Measurements from ENCODE around the gene NDUFS7. TPM values are rescaled to one million over a fixed set of nuclear protein-coding genes. Genes with fewer than 3 reads are reported as not detected.

Gene NDUFS7
- total RNA-seq (2014; rRNA removed) = 99.3 and 139 TPM in 2 replicates
- 96.5 TPM for polyA plus RNA-seq (2012)

GRCh38 chr19:1383312-1384084, at the start of gene NDUFS7:
Gene NDUFS7 (plus strand): TSS chr19:1383907. CDS start chr19:1383927, 20 bp downstream.
- DNase-seq (ENCODE audit: low read depth) = peak; percentile 85

GRCh38 chr19:1336079-1336684, 47.5 kb upstream of the NDUFS7 start:
- no peak for DNase-seq (ENCODE audit: low read depth)

DNA sequence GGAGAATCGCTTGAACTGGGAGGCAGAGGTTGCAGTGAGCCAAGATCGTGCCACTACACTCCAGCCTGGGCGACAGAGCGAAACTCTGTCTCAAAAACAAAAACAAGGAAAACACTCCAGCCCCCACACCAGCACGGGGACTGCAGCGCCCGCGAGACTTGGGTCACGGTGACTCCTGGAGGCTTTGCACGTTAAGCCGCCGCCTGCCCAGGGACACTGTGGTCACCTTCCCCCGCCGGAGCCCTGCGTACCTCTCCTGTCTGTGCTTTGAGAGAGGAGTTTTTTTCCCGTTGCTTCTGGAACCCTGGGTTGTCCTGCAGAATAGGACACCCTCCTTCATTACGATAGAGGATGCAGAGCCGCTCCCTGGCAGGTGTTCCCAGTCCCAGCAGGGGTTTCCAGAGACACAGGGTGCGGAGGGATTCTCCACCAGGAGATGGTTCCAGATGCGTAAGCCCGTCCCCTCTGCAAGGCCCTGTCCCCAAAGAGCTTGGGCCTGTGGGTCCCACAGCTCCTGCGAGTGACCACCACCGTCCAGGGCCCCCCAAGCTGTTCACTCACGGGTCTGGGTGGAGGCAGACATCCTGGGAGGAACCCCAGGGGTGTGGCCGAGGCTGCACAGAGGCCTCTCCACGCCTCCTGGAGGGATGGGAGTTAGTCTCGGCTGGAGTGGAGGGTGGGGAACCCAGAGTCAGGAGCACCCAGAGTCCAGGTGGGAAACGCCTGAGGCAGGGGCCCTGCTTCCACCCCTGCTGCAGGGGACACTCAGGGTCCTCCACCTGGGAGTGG, 42.8 kb upstream of the NDUFS7 start:
- no peak for DNase-seq (ENCODE audit: low read depth)

DNA sequence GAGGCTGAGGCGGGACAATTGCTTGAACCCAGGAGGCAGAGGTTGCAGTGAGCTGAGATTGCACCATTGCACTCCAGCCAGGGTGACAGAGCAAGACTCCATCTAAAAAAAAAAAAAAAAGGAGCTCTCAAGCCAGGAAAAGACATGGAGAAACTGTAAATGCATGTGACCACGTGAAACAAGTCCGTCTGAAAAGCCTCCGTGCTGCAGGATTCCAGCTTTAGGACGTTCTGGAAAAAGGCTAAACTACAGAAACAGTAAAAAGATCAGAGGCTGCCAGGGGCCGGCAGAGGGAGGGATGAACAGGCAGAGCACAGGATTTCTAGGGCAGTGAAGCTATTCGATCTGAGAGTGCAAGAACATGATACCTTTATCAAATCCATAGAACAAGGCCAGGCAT, 40.7 kb upstream of the NDUFS7 start:
- no peak for DNase-seq (ENCODE audit: low read depth)

DNA sequence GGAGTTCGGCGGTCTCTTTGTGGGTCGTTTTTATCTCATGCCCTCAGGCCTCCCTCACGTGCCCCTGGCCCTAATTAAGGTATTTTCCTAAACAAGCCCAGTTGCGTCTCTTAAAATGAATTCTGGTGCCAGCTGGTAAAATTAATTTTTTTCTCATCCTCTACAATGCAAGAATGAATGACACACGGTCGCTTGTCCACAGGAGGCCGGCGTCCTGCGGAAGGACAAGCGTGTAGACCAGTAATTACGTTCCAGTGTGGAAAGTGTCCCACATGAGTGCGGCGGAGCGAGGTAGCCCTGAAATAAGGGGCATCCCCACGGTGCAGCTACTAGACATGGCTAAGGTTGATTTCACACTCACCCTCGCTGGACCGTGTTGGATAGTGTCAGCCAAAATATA, 34.5 kb upstream of the NDUFS7 start:
- DNase-seq (ENCODE audit: low read depth) = no peak

DNA sequence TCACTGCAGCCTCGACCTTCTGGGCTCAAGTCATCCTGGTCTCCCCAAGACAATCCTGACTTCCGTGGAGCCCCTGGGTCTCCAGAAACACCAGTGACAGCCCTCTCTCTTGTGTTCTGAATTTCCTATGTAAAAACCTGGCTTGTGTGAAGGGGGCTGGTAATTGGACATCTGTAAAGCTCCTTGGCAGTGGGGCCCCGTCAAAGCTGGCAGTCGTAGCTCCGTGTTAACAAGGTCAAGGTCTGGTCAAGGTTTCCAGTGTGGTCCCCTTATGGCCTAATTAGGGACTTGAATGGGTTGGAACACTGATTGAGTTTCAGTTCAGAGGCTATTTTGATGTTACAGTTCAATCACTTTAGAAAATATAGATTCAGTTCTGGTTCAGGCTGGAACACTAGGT, 32.8 kb upstream of the NDUFS7 start:
- DNase-seq (ENCODE audit: low read depth) = no peak

DNA sequence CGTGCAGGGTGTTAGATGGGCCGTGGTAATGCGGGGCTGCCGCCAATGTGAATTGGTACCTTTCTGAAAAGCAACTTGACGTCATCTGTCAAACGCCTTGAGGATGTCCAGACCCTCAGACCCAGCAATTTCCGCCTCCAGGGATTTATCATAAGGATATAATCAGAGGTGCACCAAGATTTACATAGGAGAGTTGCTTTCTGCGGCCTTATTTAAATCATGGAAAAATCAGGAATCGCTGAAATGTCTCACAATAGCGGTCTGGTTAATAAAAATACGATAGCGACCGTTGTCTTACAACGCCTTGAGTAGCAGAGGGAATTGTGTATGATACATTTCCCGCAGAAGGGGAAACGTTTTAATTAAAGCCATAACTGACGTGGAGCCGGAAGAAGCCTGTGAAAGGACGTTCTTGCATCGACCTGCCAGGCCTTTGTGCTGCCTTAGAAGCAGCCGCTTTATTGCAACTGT, 32.3 kb upstream of the NDUFS7 start:
- no peak for DNase-seq (ENCODE audit: low read depth)

GRCh38 chr19:1353144-1353543, 30.6 kb upstream of the NDUFS7 start:
- DNase-seq (ENCODE audit: low read depth) = no peak

- no peak for DNase-seq (ENCODE audit: low read depth)
These were observed 28.6 kb upstream of the NDUFS7 start for GRCh38 chr19:1354970-1355567.

GRCh38 chr19:1355568-1356507, 27.9 kb upstream of the NDUFS7 start:
- peak; percentile 62 for DNase-seq (ENCODE audit: low read depth)

DNA sequence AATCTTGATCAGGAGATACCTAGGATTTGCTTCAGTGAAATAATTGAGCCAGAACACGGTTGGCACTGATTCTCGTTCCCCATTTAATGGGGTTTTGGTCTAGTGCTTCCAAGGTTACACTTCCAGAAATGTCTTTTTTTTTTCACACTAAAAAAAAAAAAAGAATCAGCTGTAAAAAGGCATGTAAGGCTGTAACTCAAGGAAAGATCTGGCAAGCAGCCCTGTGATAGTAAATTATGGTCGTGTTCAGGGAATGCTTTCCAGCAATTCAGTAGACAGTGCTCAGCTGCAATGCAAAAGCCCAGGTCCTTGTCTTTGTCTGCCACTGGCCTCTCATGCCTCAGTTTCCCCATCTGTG, 27.2 kb upstream of the NDUFS7 start:
- DNase-seq (ENCODE audit: low read depth) = no peak

DNA sequence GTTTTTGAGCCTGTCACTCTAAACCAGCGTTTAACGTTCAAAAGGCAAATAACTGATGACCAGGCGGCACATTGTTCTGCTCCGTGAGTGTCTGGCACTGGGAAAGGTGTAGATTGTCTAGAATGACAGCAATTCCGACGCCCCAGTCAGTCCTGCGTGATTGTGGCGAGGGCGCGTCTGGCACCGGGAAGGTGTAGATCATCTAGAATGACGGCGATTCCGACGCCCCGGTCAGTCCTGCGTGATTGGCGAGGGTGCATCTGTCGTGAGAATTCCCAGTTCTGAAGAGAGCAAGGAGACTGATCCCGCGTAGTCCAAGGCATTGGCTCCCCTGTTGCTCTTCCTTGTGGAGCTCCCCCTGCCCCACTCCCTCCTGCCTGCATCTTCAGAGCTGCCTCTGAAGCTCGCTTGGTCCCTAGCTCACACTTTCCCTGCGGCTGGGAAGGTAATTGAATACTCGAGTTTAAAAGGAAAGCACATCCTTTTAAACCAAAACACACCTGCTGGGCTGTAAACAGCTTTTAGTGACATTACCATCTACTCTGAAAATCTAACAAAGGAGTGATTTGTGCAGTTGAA, 26.1 kb upstream of the NDUFS7 start:
- no peak for DNase-seq (ENCODE audit: low read depth)

DNA sequence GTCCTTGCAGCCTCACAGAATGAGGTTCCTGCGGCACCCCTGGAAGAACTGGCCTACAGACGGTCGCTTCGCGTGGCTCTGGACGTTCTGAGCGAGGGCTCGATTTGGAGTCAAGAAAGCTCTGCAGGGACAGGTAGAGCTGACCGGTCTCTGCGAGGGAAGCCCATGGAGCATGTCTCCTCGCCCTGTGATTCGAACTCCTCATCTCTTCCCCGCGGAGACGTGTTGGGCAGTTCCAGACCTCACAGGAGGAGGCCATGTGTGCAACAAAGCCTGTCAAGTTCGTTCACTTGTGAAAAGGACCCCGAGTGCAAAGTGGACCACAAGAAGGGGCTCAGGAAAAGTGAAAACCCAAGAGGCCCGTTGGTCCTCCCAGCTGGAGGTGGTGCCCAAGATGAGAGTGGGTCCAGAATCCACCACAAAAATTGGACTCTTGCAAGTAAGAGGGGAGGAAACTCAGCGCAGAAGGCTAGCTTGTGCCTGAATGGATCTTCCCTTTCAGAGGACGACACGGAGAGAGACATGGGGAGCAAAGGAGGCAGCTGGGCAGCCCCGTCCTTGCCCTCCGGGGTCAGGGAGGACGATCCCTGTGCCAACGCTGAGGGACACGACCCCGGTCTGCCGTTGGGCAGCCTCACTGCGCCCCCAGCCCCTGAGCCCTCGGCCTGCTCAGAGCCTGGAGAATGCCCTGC, 23.4 kb upstream of the NDUFS7 start:
- no peak for DNase-seq (ENCODE audit: low read depth)

- DNase-seq (ENCODE audit: low read depth) = peak; percentile 62
These were observed 22.8 kb upstream of the NDUFS7 start for GRCh38 chr19:1360818-1361461.

- DNase-seq (ENCODE audit: low read depth) = peak; percentile 70
These were observed 21.9 kb upstream of the NDUFS7 start for GRCh38 chr19:1361601-1362386.

- DNase-seq (ENCODE audit: low read depth) = no peak
These were observed 21.1 kb upstream of the NDUFS7 start for GRCh38 chr19:1362387-1363257.

GRCh38 chr19:1363599-1363998, 20.1 kb upstream of the NDUFS7 start:
- no peak for DNase-seq (ENCODE audit: low read depth)
